H1 (cell line): ENCODE results near the gene PCDHGA2. TPM values are rescaled to one million over a fixed set of nuclear protein-coding genes. Genes with fewer than 3 reads are reported as not detected.

Experiments
- CTCF ChIA-PET: fragments of 300-600 bp; sonication (Branson Sonifier 250); formaldehyde crosslinking; loops from one replicate; lab custom pipeline; 2021; ENCODE audit not compliant: partially characterized antibody; lab: Charles Lee
- POLR2A ChIA-PET: fragments of 300-600 bp; sonication (Branson Sonifier 250); formaldehyde crosslinking; loops from one replicate; lab custom pipeline; 2021; ENCODE audit warnings: inconsistent platforms; ENCODE audit not compliant: partially characterized antibody; lab: Charles Lee
- DNase-seq, 2 experiments: peaks; one replicate each; pipeline versions ENCODE4 v3.0.0 to v3.0.0-alpha.2; 2010 to 2022; ENCODE audit warnings: low spot score in 2 of 2, low read depth in 1 of 2, mixed read lengths in 1 of 2
- FAIRE-seq: peaks from 2 replicates; lab custom pipeline; 2011; peaks lifted over from hg19 to GRCh38; lab: Jason Lieb, UNC
- H2AFZ ChIP-seq: 2 replicates; pipeline ENCODE4 v1.8.1; 2012; ENCODE audit warnings: low read length, inconsistent platforms
- H2AK5ac ChIP-seq: 2 replicates; pipeline ENCODE4 v1.6.1; 2013; ENCODE audit warnings: low read depth, low read length
- H2BK120ac ChIP-seq: replicated peaks from 2 replicates; pipeline ENCODE3; 2013; ENCODE audit warnings: low read depth, low read length, inconsistent platforms
- H2BK12ac ChIP-seq: 2 replicates; pipeline ENCODE4 v1.6.1; 2013; ENCODE audit warnings: low read depth, low read length
- H2BK15ac ChIP-seq: 2 replicates; pipeline ENCODE4 v1.6.1; 2013; ENCODE audit warnings: low read length
- H2BK20ac ChIP-seq: 2 replicates; pipeline ENCODE4 v1.6.1; 2013; ENCODE audit warnings: low read length
- H2BK5ac ChIP-seq: 2 replicates; pipeline ENCODE4 v1.6.1; 2013; ENCODE audit warnings: low read depth, low read length
- H3K14ac ChIP-seq: 2 replicates; pipeline ENCODE4 v1.6.1; 2013; ENCODE audit warnings: inconsistent platforms; ENCODE audit not compliant: insufficient read length
- H3K18ac ChIP-seq: 2 replicates; pipeline ENCODE4 v1.6.1; 2013; ENCODE audit warnings: low read length; ENCODE audit errors: extremely low read depth
- H3K23ac ChIP-seq: 2 replicates; pipeline ENCODE4 v1.6.1; 2013; ENCODE audit warnings: inconsistent platforms; ENCODE audit not compliant: insufficient read length
- H3K23me2 ChIP-seq: 2 replicates; pipeline ENCODE4 v1.6.1; 2013; ENCODE audit warnings: low read depth, low read length
- H3K27ac ChIP-seq: 2 replicates; pipeline ENCODE4 v1.6.1; 2011; ENCODE audit warnings: low read depth, low read length, inconsistent platforms
- H3K27me3 ChIP-seq, 4 experiments: replicated peaks in 1 of 4; 1 replicate in 1 of 4; 2 replicates in 3 of 4; pipeline versions ENCODE4 v1.6.1 to v1.8.1; 2011 to 2013; ENCODE audit warnings: low read length in 3 of 4, mild to moderate bottlenecking in 3 of 4, inconsistent platforms in 2 of 4, mixed read lengths in 2 of 4, moderate library complexity in 1 of 4; ENCODE audit not compliant: control insufficient read depth in 3 of 4, insufficient read depth in 3 of 4; ENCODE audit errors: extremely low read depth in 1 of 4
- H3K36me3 ChIP-seq, 4 experiments: 2 replicates each; pipeline versions ENCODE4 v1.6.1 to v1.8.1; 2011 to 2013; ENCODE audit warnings: mild to moderate bottlenecking in 4 of 4, low read length in 3 of 4, moderate library complexity in 2 of 4, control low read depth in 1 of 4, inconsistent platforms in 1 of 4; ENCODE audit not compliant: insufficient read depth in 4 of 4, control insufficient read depth in 2 of 4
- H3K4ac ChIP-seq: replicated peaks from 2 replicates; pipeline ENCODE3; 2013; ENCODE audit warnings: low read length, low read depth, mixed read lengths, inconsistent platforms; ENCODE audit not compliant: insufficient read length
- H3K4me1 ChIP-seq, 4 experiments: replicated peaks in 1 of 4; 1 replicate in 1 of 4; 2 replicates in 3 of 4; pipeline versions ENCODE4 v1.6.1 to v1.8.1; 2011 to 2013; ENCODE audit warnings: low read length in 3 of 4, inconsistent platforms in 2 of 4, mixed read lengths in 1 of 4; ENCODE audit not compliant: insufficient read depth in 4 of 4, control insufficient read depth in 3 of 4
- H3K4me2 ChIP-seq, 2 experiments: 2 replicates each; pipeline versions ENCODE4 v1.6.1 to v1.8.1; 2011 to 2013; ENCODE audit warnings: low read depth in 2 of 2, low read length in 2 of 2, control low read depth in 1 of 2, inconsistent platforms in 1 of 2, mild to moderate bottlenecking in 1 of 2; ENCODE audit not compliant: insufficient read depth in 1 of 2
- H3K4me3 ChIP-seq, 4 experiments: fragments of 200-600, 300-600 bp in 1 of 4; sonication (generic), shearing (Covaris generic), sonication (Bioruptor Twin) in 1 of 4; 2 replicates each; pipeline versions ENCODE4 v1.5.1 to v1.8.1; 2011 to 2016; ENCODE audit warnings: low read length in 4 of 4, low read depth in 3 of 4, control low read depth in 2 of 4, inconsistent platforms in 2 of 4, mild to moderate bottlenecking in 2 of 4, mixed read lengths in 1 of 4, moderate library complexity in 1 of 4; ENCODE audit not compliant: insufficient read depth in 2 of 4; ENCODE audit errors: extremely low read depth in 1 of 4
- H3K56ac ChIP-seq: replicated peaks from 2 replicates; pipeline ENCODE3; 2013; ENCODE audit warnings: low read depth, mild to moderate bottlenecking, mixed read lengths, low read length, inconsistent platforms; ENCODE audit not compliant: insufficient read length
- H3K79me1 ChIP-seq: 2 replicates; pipeline ENCODE4 v1.6.1; 2013; ENCODE audit warnings: low read depth, low read length, control low read depth
- H3K79me2 ChIP-seq, 2 experiments: 2 replicates each; pipeline versions ENCODE4 v1.6.1 to v1.8.1; 2012 to 2013; ENCODE audit warnings: low read length in 2 of 2, mild to moderate bottlenecking in 2 of 2, inconsistent platforms in 1 of 2; ENCODE audit not compliant: insufficient read depth in 2 of 2, control insufficient read depth in 1 of 2
- H3K9ac ChIP-seq, 4 experiments: replicated peaks in 1 of 4; 1 replicate in 1 of 4; 2 replicates in 3 of 4; pipeline versions ENCODE4 v1.6.1 to v1.8.1; 2011 to 2013; ENCODE audit warnings: low read depth in 3 of 4, low read length in 3 of 4, control low read depth in 2 of 4, mild to moderate bottlenecking in 2 of 4, moderate library complexity in 2 of 4, inconsistent platforms in 1 of 4; ENCODE audit errors: extremely low read depth in 1 of 4
- H3K9me3 ChIP-seq, 2 experiments: 2 replicates each; pipeline versions ENCODE4 v1.6.1 to v1.8.1; 2012 to 2013; ENCODE audit warnings: mild to moderate bottlenecking in 2 of 2, moderate library complexity in 2 of 2, control low read depth in 1 of 2, inconsistent platforms in 1 of 2, low read depth in 1 of 2, low read length in 1 of 2, mixed read lengths in 1 of 2; ENCODE audit not compliant: insufficient read depth in 2 of 2
- H4K20me1 ChIP-seq, 2 experiments: replicated peaks in 1 of 2; 2 replicates each; pipeline versions ENCODE3 to v1.8.1; 2011 to 2013; ENCODE audit warnings: inconsistent platforms in 2 of 2, low read length in 2 of 2, mild to moderate bottlenecking in 1 of 2; ENCODE audit not compliant: insufficient read depth in 2 of 2, control insufficient read depth in 1 of 2
- H4K5ac ChIP-seq: 2 replicates; pipeline ENCODE4 v1.6.1; 2013; ENCODE audit warnings: low read length, low read depth, mixed read lengths, inconsistent platforms; ENCODE audit not compliant: insufficient read length
- H4K8ac ChIP-seq: 2 replicates; pipeline ENCODE4 v1.8.0; 2013; ENCODE audit warnings: mild to moderate bottlenecking, moderate library complexity, low read length, inconsistent platforms; ENCODE audit not compliant: insufficient read depth; ENCODE audit errors: extremely low read depth
- H4K91ac ChIP-seq: replicated peaks from 2 replicates; pipeline ENCODE3; 2013; ENCODE audit warnings: low read length, mixed read lengths, inconsistent platforms; ENCODE audit not compliant: insufficient read length
- GABPA ChIP-seq: IDR thresholded peaks from 2 replicates; pipeline ENCODE4 v1.6.1; 2011; ENCODE audit warnings: mild to moderate bottlenecking, low read length, moderate library complexity, borderline replicate concordance; ENCODE audit not compliant: insufficient read depth
- JUND ChIP-seq: IDR thresholded peaks from 2 replicates; pipeline ENCODE4 v1.6.1; 2011; ENCODE audit warnings: mild to moderate bottlenecking, improper control_type of control experiment, low read length
- KDM1A ChIP-seq: fragments of 200-600, 300-600 bp; sonication (generic); IDR thresholded peaks from 2 replicates; pipeline ENCODE4 v1.7.1; 2016; ENCODE audit warnings: mild to moderate bottlenecking, low read length, borderline replicate concordance
- SAP30 ChIP-seq: fragments of 300-600 bp; sonication (generic); IDR thresholded peaks from 2 replicates; pipeline ENCODE4 v1.7.1; 2012; ENCODE audit warnings: low read length, moderate library complexity, mild to moderate bottlenecking, inconsistent platforms; ENCODE audit not compliant: insufficient read depth, insufficient replicate concordance
- WGBS, 2 experiments: shearing (Covaris generic) in 1 of 2; methylation state at CpG; one replicate each; pipeline versions ENCODE4 v1.1.6 to v1.1.7; 2013 to 2015; ENCODE audit warnings: low lambda C conversion rate in 2 of 2, mixed read lengths in 2 of 2, inconsistent platforms in 1 of 2, low coverage in 1 of 2, missing lambda C conversion rate in 1 of 2; ENCODE audit not compliant: insufficient replicate concordance in 2 of 2, insufficient coverage in 1 of 2, insufficient read length in 1 of 2; ENCODE audit errors: extremely low coverage in 1 of 2, missing lambda C conversion rate in 1 of 2; 5-methylcytosine and 5-hydroxymethylcytosine counted together
- polyA plus RNA-seq, 7 experiments: library from polyadenylated mRNA; depleted of rRNA in 3 of 7; stranded (reverse) in 5 of 7; unstranded in 2 of 7; fragments of >200 nt in 5 of 7; fragments of 200-250 nt in 2 of 7; gene quantifications; 1 replicate in 5 of 7; 2 replicates in 1 of 7; 4 replicates in 1 of 7; pipeline versions ENCODE4 v1.2.1 to v1.2.3, GENCODE V29; 2011 to 2013; ENCODE audit warnings: missing spikeins in 2 of 7, mixed read lengths in 2 of 7
- total RNA-seq: library from RNA; stranded (reverse); fragmentation: NEBNext Ultra II Directional; extraction: Animal tissue kit (Norgen Biotek cat#: 25700); gene quantifications from 2 replicates; pipeline ENCODE4 v1.2.1, GENCODE V29; 2021

PCDHGA2 gene
- total and polyA plus RNA-seq, 2 of the 8 experiments (the other 6 are each of a cell fraction or from before 2014, with no cell fraction given), result 0.32 to 0.39 TPM

DNA sequence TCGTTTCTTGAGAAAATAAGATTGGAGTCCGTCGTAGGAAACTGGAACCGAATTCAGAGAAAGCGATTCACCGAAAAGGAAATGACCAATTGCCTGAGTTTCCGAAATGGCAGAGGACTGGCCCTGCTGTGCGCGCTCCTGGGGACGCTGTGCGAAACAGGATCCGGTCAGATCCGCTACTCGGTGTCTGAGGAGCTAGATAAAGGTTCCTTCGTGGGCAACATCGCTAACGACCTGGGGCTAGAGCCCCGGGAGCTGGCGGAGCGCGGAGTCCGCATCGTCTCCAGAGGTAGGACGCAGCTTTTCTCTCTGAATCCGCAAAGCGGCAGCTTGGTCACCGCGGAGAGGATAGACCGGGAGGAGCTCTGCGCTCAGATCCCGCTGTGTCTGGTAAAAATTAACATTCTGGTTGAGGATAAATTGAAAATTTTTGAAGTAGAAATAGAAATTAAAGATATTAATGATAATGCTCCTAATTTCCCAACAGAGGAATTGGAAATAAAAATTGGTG is 5.4 kb downstream of the PCDHGA2 start:
- no peaks in the 10 kb centered on the region for H3K27me3 ChIP-seq
- H2BK120ac ChIP-seq, result no peak overlapping the region
- no peaks in the 10 kb centered on the region for H3K79me1 ChIP-seq
- CTCF ChIA-PET, result interaction anchor here (0.7 to 4.8 kb wide), 49 partner anchors 9 to 223 kb away, joined by 3 to 21 read pairs (median 5); partner anchors contain the start of genes PCDHB10, PCDHB14, PCDHB15 and PCDHB4
- H3K9ac ChIP-seq, result no peak overlapping the region
- H3K27ac ChIP-seq, result no peak overlapping the region
- H3K18ac ChIP-seq, result no peak overlapping the region
- WGBS, 2 experiments, result 93% methylated on average over 31 of the region's 31 CpGs; no CpG with 5 or more reads in 1 of the 2 experiments
- no peaks in the 10 kb centered on the region for H3K79me2 ChIP-seq
- H2AK5ac ChIP-seq, result no peak overlapping the region
- H3K9me3 ChIP-seq, result peaks cover 30 to 41% of the 10 kb centered on the region in 2 experiments; a peak in 3 of 4 replicates
- no peak overlapping the region for H3K23ac ChIP-seq
- H3K4ac ChIP-seq, result no peak overlapping the region
- no peaks in the 10 kb centered on the region; a peak in 2 of 8 replicates for H3K36me3 ChIP-seq
- POLR2A ChIA-PET, result interaction anchor here (1.0 kb wide), 2 partner anchors 69 to 170 kb away, joined by 3 read pairs; partner anchors contain the start of gene PCDHGA10
- H3K4me1 ChIP-seq, result no peaks in the 10 kb centered on the region
- no peaks in the 10 kb centered on the region for H3K23me2 ChIP-seq
- H2BK15ac ChIP-seq, result no peak overlapping the region
- DNase-seq (no peak), FAIRE-seq (no peak)
- no peak overlapping the region for H2BK20ac ChIP-seq
- H3K4me2 ChIP-seq, result no peak overlapping the region
- no peak overlapping the region for H2BK12ac ChIP-seq
- no peak overlapping the region; the same call in 1 of the 2 replicates for H4K8ac ChIP-seq
- H3K14ac ChIP-seq, result no peak overlapping the region
- no peaks in the 10 kb centered on the region for H4K20me1 ChIP-seq
- no peak overlapping the region for H3K56ac ChIP-seq
- H2AFZ ChIP-seq, result peak overlapping the region; percentile 11; the same call in 1 of the 2 replicates
- no peak overlapping the region for H4K91ac ChIP-seq
- no peak overlapping the region for H4K5ac ChIP-seq
- H2BK5ac ChIP-seq, result no peak overlapping the region
- H3K4me3 ChIP-seq, result no peak overlapping the region; a peak in 1 of 8 replicates
- no peak for TF ChIP-seq GABPA
- TF ChIP-seq SAP30, result no peak
- no peak for TF ChIP-seq KDM1A
- no peak for TF ChIP-seq JUND
